K562 (cell line): ENCODE results near the gene ZNRF3. TPM values are rescaled to one million over a fixed set of nuclear protein-coding genes. Genes with fewer than 3 reads are reported as not detected.

Experiments used
- CAMTA2 ChIP-seq: fragments of 250-450 bp; sonication (Bioruptor Pico); conservative IDR thresholded peaks from 2 replicates; pipeline ENCODE4 v1.5.1; 2022
- CEBPZ ChIP-seq: fragments of 150-350 bp; IDR thresholded peaks from 2 replicates; pipeline ENCODE4 v1.6.1; 2014; ENCODE audit warnings: low read depth, mild to moderate bottlenecking, low read length, borderline replicate concordance
- EGR1 ChIP-seq: fragments of 450-650 bp; conservative IDR thresholded peaks from 2 replicates; pipeline ENCODE4 v1.6.1; 2017; ENCODE audit warnings: mild to moderate bottlenecking
- ELK1 ChIP-seq: sonication (generic); formaldehyde crosslinking; IDR thresholded peaks from 2 replicates; pipeline ENCODE4 v1.8.1; 2022; ENCODE audit warnings: missing genetic modification reagents
- EWSR1 ChIP-seq: fragments of 450-650 bp; IDR thresholded peaks from 2 replicates; pipeline ENCODE4 v1.6.1; 2018; ENCODE audit warnings: borderline replicate concordance, mild to moderate bottlenecking, low read depth, moderate library complexity; ENCODE audit not compliant: partially characterized antibody
- FOXJ3 ChIP-seq: sonication (generic); formaldehyde crosslinking; IDR thresholded peaks from 2 replicates; pipeline ENCODE4 v1.4.0; 2020; ENCODE audit warnings: mild to moderate bottlenecking, missing genetic modification reagents
- HEY1 ChIP-seq: fragments of 250-450 bp; sonication (Bioruptor Pico); IDR thresholded peaks from 2 replicates; pipeline ENCODE4 v1.5.0; 2020; ENCODE audit warnings: mild to moderate bottlenecking, moderate library complexity, borderline replicate concordance
- HLTF ChIP-seq: fragments of 450-650 bp; IDR thresholded peaks from 2 replicates; pipeline ENCODE4 v1.6.1; 2016
- IRF2 ChIP-seq: sonication (generic); formaldehyde crosslinking; IDR thresholded peaks from 2 replicates; pipeline ENCODE4 v1.8.1; 2022; ENCODE audit warnings: mild to moderate bottlenecking, missing genetic modification reagents
- KLF6 ChIP-seq: fragments of 250-450 bp; sonication (Bioruptor Pico); IDR thresholded peaks from 2 replicates; pipeline ENCODE4 v1.4.0; 2020; ENCODE audit warnings: mild to moderate bottlenecking, moderate library complexity, borderline replicate concordance
- MYNN ChIP-seq, 2 experiments: sonication (generic); formaldehyde crosslinking in 1 of 2; IDR thresholded peaks; 2 replicates each; pipeline versions ENCODE4 v1.5.0 to v1.6.1; 2016 to 2020; ENCODE audit warnings: antibody characterized with exemption in 1 of 2, missing genetic modification reagents in 1 of 2
- NCOR1 ChIP-seq: fragments of 450-650 bp; IDR thresholded peaks from 2 replicates; pipeline ENCODE4 v1.6.1; 2016; ENCODE audit warnings: mild to moderate bottlenecking, moderate library complexity
- NFRKB ChIP-seq: fragments of 450-650 bp; IDR thresholded peaks from 2 replicates; pipeline ENCODE4 v1.6.1; 2016; ENCODE audit warnings: low read depth
- POU5F1 ChIP-seq: fragments of 150-350 bp; IDR thresholded peaks from 2 replicates; pipeline ENCODE4 v1.6.1; 2014; ENCODE audit warnings: borderline replicate concordance, low read length, low read depth, mild to moderate bottlenecking; ENCODE audit not compliant: partially characterized antibody
- RAD51 ChIP-seq: fragments of 450-650 bp; IDR thresholded peaks from 2 replicates; pipeline ENCODE4 v1.7.1; 2016; ENCODE audit warnings: low read depth, mild to moderate bottlenecking, borderline replicate concordance
- RBM17 ChIP-seq: fragments of 200-400 bp; formaldehyde crosslinking; IDR thresholded peaks from 2 replicates; pipeline ENCODE4 v1.6.1; 2017; ENCODE audit warnings: low read depth, mild to moderate bottlenecking, low read length, borderline replicate concordance
- SAP30 ChIP-seq: fragments of 200-600 bp; sonication (generic); IDR thresholded peaks from 2 replicates; pipeline ENCODE4 v1.6.1; 2012; ENCODE audit warnings: borderline replicate concordance, low read depth, mild to moderate bottlenecking, moderate library complexity, low read length, control low read depth, inconsistent platforms; ENCODE audit not compliant: insufficient read depth, poor library complexity, severe bottlenecking
- SIRT6 ChIP-seq: IDR thresholded peaks from one replicate; pipeline ENCODE4 v1.6.1; 2012; ENCODE audit warnings: low read depth, mild to moderate bottlenecking, control low read depth, inconsistent platforms, low read length, moderate library complexity
- SMAD4 ChIP-seq: fragments of 250-450 bp; sonication (Bioruptor Pico); conservative IDR thresholded peaks from 2 replicates; pipeline ENCODE4 v1.8.0; 2021; ENCODE audit warnings: inconsistent platforms, mild to moderate bottlenecking, moderate library complexity
- SMARCA5 ChIP-seq: fragments of 450-650 bp; IDR thresholded peaks from 2 replicates; pipeline ENCODE4 v1.6.1; 2016
- SNAPC5 ChIP-seq: fragments of 250-450 bp; sonication (Bioruptor Pico); IDR thresholded peaks from 2 replicates; pipeline ENCODE4 v1.8.0; 2021; ENCODE audit warnings: moderate library complexity, mild to moderate bottlenecking, inconsistent platforms
- SNRNP70 ChIP-seq: fragments of 200-400 bp; formaldehyde crosslinking; optimal IDR thresholded peaks from 2 replicates; pipeline ENCODE3; 2017; ENCODE audit warnings: low read depth, low read length
- SOX6 ChIP-seq: fragments of 450-650 bp; IDR thresholded peaks from 2 replicates; pipeline ENCODE4 v1.6.1; 2014; ENCODE audit warnings: mild to moderate bottlenecking
- STAT5A ChIP-seq: IDR thresholded peaks from 2 replicates; pipeline ENCODE4 v1.6.1; 2012; ENCODE audit warnings: low read length, inconsistent platforms, borderline replicate concordance
- ZNF174 ChIP-seq: fragments of 250-450 bp; sonication (Bioruptor Pico); IDR thresholded peaks from 2 replicates; pipeline ENCODE4 v1.4.0; 2020; ENCODE audit warnings: mild to moderate bottlenecking
- ZNF311 ChIP-seq: fragments of 250-450 bp; sonication (Bioruptor Pico); IDR thresholded peaks from 2 replicates; pipeline ENCODE4 v1.4.0; 2020; ENCODE audit warnings: mild to moderate bottlenecking, moderate library complexity
- ZNF445 ChIP-seq: fragments of 250-450 bp; sonication (Bioruptor Pico); IDR thresholded peaks from 2 replicates; pipeline ENCODE4 v1.4.0; 2020; ENCODE audit warnings: low read depth, mild to moderate bottlenecking, moderate library complexity
- polyA plus RNA-seq, 8 experiments: library from polyadenylated mRNA; depleted of rRNA in 4 of 8; stranded (reverse) in 5 of 8; unstranded in 3 of 8; fragments of >200 nt; fragmentation: Nextera tagmentation in 2 of 8; fragmentation: Illumina TruSeq in 1 of 8; extraction: Ambion mirVana in 2 of 8; extraction: Trizol in 1 of 8; gene quantifications; 2 replicates each; pipeline versions ENCODE4 v1.2.1 to v1.2.3, GENCODE V29; 2011 to 2014; ENCODE audit warnings: inconsistent platforms in 1 of 8, missing spikeins in 1 of 8
- total RNA-seq, 7 experiments: library from RNA; depleted of rRNA in 6 of 7; stranded (reverse); fragments of >200 nt in 6 of 7; fragmentation: Illumina TruSeq in 2 of 7; extraction: Trizol in 2 of 7; gene quantifications; 2 replicates each; pipeline versions ENCODE4 v1.2.1 to v1.2.3, GENCODE V29; 2011 to 2021; ENCODE audit warnings: low replicate concordance in 1 of 7

Gene ZNRF3
- total and polyA plus RNA-seq, 9 of the 15 experiments (the other 6 are each of a cell fraction or from before 2014, with no cell fraction given), result 0.41 to 5.9 (median 1.7) TPM

GRCh38 chr22:29083933-29084591 lies 200.7 kb downstream of the ZNRF3 start (continued):
- TF ChIP-seq HEY1 (CRISPR knock-in tag) (no peak), CEBPZ (no peak), SOX6 (peak; percentile 9; the same call in 1 of the 2 replicates), ZNF174 (CRISPR knock-in tag) (no peak), MYNN (IDR thresholded peaks at IDR 0.05) (no peak), MYNN (CRISPR knock-in tag; IDR thresholded peaks at IDR 0.05) (no peak), NFRKB (no peak), STAT5A (no peak), ZNF445 (no peak), SMARCA5 (no peak), CAMTA2 (CRISPR knock-in tag) (no peak), SNAPC5 (no peak), POU5F1 (no peak), ELK1 (CRISPR knock-in tag) (no peak), KLF6 (CRISPR knock-in tag) (peak; percentile 79; the same call in 1 of the 2 replicates), EGR1 (no peak), SIRT6 (no peak), FOXJ3 (no peak), SAP30 (no peak), ZNF311 (CRISPR knock-in tag) (no peak), IRF2 (CRISPR knock-in tag) (no peak), RAD51 (no peak), RBM17 (no peak), NCOR1 (no peak), EWSR1 (no peak), SMAD4 (CRISPR knock-in tag) (no peak), SNRNP70 (no peak), HLTF (no peak)
